T follicular helper cell (primary cell): Measurements from ENCODE around the gene MUC4.
A peak's percentile ranks its signal among the peaks of the same experiment; 100 is the strongest.

Source experiments
- DNase-seq: peaks from one replicate; pipeline ENCODE4 v3.0.0-alpha.2; 2020; ENCODE audit warnings: low read depth
- total RNA-seq, 2 experiments: gene quantifications; one replicate each; lab custom pipeline; 2026; lab: John Stamatoyannopoulos, UW

MUC4 gene, protein sequence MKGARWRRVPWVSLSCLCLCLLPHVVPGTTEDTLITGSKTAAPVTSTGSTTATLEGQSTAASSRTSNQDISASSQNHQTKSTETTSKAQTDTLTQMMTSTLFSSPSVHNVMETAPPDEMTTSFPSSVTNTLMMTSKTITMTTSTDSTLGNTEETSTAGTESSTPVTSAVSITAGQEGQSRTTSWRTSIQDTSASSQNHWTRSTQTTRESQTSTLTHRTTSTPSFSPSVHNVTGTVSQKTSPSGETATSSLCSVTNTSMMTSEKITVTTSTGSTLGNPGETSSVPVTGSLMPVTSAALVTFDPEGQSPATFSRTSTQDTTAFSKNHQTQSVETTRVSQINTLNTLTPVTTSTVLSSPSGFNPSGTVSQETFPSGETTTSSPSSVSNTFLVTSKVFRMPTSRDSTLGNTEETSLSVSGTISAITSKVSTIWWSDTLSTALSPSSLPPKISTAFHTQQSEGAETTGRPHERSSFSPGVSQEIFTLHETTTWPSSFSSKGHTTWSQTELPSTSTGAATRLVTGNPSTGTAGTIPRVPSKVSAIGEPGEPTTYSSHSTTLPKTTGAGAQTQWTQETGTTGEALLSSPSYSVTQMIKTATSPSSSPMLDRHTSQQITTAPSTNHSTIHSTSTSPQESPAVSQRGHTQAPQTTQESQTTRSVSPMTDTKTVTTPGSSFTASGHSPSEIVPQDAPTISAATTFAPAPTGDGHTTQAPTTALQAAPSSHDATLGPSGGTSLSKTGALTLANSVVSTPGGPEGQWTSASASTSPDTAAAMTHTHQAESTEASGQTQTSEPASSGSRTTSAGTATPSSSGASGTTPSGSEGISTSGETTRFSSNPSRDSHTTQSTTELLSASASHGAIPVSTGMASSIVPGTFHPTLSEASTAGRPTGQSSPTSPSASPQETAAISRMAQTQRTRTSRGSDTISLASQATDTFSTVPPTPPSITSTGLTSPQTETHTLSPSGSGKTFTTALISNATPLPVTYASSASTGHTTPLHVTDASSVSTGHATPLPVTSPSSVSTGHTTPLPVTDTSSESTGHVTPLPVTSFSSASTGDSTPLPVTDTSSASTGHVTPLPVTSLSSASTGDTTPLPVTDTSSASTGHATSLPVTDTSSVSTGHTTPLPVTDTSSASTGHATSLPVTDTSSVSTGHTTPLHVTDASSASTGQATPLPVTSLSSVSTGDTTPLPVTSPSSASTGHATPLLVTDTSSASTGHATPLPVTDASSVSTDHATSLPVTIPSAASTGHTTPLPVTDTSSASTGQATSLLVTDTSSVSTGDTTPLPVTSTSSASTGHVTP (N-terminal part only)
- total RNA-seq = 0 to 0.04 reads per million in 2 experiments

DNA sequence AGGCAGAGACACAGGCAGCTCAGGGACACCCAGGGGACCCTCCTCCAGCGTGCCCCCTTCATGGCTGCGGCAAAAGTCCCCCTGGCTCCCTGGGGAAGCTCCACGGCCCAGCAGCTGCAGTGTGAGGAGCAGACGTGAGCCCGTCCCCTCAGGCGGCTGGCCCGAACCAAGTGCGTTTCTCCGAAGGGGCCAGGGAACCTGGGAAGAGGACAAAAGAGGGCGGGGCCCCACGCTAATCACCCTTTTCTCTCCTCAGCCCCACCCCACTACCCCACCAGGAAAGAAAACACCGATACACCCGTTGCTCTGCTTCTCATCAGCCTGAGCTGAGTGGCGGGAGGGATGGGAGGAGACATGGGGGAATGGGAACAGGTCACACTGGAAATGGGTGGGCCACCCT, at the start of gene MUC4:
Gene MUC4 (minus strand): TSS at position 174 of the 400 bp plus-strand sequence. CDS start 112 bp downstream, at position 62.
- DNase-seq = no peak

DNA sequence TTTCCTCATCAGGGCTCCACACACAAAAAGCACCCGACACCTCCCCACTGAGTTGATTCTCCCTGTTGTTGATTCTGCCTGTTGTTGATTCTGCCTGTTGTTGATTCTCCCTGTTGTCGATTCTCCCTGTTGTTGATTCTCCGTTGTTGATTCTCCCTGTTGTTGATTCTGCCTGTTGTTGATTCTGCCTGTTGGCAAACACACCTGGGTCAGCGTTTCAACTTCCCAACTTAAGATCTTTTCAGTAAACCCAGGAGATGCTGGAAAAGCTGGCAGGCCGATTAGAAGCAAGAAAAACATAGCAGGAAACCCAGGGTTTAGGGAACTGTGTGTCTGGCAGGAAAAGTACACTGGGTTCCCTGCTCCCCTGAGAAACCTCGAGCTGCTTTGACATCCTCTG, 48.7 kb upstream of the MUC4 start:
- DNase-seq = no peak

DNA sequence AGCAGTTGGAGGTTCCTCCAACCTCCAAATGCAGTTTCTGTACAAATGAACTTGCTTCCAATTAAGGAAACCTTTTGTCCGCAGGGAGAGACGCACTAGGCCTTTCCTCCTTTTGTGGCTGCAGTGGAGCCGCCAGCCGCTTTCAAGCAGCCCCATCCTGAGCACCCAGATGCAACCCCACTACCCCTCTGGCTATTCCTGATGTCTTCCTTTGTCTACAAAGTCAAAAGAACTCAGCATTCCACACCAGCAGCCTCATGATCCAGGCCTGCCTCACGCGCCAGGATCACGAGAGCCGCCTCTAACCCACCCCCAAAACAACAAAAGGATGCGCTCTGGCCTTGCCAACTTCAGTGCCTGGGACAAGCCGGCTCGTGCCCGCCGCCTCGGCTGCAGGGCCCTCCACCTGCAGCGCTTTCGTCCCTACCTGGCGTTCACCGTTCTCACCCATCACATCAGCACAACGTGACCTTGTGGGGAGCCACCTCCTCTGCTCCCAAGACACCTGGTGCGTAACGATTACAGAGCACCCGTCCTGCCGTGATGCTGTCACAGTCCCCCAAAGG, 48.2 kb upstream of the MUC4 start:
- no peak for DNase-seq

DNA sequence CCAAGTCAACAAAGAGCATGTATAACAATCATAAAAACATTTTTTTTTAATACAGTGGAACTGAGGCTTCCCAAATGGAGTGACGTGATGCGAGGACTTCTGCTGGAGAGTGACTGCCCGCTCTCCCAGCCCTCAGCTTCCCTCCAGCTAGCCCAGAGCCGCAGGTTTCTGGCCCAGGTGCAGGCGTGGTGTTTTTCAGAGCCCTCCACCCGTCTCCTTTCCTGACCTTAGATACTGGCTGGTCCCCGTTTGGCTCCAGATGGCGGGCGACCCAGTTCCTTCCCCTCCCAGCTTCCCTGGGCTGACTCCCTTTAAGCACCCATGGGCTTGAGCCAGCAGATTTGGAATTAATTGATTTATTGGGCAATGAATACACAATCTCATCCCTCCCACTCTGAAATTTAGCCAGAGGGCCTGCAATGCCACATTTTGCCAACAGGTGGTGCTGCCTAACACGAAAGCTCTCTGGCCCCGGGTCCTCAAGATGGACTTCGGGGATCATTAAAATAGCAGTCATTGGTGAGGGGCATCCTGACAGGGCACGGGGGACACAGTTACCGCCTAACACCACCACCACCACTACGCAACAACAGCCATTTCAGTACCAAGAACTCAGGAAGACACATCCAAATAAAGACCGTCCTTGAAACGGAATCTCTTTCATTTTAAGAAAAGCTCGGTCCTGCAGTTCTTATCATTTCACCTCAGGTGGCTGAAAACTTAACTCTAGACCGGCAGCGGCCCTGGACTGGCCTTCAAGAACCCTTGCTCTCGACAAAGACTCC, 47.5 kb upstream of the MUC4 start:
- peak; percentile 59 for DNase-seq

DNA sequence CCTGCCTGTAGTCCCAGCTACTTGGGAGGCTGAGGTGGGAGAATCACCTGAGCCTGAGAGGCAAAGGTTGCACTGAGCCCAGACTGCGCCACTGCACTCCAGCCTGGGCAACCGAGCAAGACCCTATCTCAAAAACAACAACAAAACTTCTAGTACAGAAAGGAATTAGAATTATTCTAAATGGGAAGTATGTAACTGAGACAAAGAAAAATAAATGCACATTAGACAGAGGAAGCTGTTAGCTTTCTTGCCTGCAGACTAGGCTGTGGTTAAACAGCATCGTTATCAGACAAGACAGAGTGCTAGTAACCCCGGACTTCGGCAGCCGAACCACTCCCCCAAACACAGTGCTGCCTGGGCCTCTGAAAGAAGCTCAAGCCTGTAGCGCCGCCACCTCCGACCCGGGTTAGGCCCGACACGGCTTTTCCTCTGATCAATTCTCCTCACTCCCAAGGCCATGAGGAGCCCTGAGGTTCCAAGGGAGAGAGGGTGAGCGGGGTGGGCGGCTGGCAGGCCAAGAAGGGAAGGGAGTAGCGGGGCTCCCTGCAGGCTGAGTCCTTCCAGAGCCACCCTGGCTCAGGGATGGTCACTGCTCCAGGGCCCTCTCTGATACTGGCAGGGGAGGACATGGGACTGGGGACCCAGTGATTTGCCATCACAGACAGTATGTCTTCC, 44.8 kb upstream of the MUC4 start:
- no peak for DNase-seq

DNA sequence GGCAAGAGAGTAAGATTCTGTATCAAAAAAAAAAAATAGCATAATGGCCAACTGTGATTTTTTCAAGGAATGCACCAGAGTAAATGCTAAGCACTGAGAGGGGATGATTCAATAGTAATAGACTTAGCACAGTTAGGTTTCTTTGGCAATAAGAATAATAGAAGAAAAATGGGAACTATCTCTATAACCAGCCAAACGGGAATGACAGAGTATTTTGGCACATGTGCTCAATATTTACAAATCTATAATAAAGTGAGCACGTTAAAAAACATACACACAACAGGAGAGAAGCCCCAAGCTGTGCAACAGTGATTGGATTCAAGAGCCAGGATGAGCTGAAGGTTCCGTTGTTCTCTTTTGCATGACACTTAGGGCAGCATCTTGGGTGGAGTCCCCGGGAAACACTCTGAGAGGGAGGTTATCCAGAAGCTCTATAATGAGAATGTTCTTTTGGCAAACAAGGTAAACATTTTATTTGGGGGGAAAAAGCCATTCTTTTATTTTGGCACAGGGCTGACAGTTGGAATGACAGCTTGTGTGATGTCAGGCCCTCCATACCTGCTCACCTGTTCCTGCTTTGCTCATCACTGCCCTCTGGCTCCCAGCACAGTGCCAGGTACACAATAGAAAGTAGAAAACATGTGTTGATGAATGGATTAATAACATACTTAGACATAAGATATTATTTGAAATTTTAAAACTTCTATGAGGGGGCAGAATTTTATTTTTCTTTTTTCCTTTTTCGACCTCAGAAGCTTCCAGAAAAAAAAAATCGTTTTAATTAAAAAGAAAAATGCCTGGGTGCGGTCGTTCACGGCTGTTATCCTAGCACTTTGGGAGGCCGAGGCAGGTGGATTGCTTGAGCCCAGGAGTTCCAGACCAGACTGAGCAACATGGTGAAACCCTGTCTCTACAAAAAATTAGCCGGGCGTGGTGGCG, 44.0 kb upstream of the MUC4 start:
- no peak for DNase-seq

DNA sequence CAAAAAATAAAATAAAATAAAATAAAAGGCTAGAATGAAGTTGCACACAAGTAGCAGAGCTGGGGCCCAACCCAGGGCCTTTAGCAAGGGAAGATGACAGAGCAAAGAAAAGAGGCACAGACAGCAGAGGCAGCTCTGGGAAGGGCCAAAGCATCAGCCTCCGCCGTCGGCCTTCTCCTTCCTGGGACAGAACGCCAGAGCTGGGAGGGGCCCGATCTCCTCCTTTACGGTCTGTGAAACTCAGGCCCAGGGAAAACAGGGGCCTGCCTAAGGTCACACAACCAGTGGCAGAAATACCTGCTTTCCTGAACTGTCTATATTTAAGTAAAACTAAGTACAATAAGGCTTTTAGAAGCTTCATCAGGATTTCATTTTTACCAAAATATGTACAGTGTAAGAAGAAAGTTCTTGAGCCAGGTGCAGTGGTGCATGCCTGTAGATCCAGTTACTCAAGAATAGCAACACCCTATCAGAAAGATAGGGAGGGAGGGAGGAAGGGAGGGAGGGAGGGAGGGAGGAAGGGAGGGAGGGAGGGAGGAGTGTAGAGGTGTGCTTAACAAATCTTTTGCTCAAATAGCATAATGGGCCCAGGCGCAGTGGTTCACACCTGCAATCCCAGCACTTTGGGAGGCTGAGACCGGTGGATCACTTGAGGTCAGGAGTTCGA, 43.0 kb upstream of the MUC4 start:
- no peak for DNase-seq

DNA sequence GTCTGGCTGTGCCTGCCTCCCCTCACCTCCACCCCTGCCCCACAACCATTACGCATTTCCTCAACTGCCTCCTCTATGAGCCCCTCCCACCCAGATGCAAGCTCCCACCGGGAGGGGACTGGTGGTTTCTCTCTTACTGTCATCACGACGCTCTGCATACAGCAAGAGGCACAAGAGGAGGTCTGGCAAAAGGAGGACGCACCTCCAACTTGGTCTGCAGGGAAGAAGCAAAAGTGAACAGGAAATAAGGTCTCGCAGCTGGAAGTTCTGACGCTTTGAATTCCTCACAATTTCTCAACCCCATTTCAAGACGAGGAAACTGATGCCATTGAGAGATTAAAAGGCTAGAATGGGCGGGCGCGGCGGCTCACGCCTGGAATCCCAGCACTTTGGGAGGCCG, 42.3 kb upstream of the MUC4 start:
- no peak for DNase-seq

DNA sequence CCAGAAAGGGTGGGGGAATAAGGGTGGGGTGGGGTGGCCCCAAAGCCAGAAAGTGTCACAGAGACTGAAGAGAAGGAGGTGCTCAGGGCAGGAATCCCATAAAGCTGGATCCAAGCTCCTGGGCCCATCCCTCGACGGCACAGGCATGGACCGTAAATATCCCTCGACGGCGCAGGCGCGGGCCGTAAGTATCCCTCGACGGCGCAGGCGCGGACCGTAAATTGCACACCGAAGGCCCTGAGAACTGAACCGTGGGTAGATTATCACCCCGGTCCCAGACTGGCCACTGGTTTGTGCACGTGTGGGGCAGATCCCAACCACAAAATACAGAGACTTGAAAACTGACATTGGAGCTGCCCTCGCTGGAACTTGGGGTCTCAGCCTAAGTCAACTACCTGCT, 41.3 kb upstream of the MUC4 start:
- DNase-seq = no peak

DNA sequence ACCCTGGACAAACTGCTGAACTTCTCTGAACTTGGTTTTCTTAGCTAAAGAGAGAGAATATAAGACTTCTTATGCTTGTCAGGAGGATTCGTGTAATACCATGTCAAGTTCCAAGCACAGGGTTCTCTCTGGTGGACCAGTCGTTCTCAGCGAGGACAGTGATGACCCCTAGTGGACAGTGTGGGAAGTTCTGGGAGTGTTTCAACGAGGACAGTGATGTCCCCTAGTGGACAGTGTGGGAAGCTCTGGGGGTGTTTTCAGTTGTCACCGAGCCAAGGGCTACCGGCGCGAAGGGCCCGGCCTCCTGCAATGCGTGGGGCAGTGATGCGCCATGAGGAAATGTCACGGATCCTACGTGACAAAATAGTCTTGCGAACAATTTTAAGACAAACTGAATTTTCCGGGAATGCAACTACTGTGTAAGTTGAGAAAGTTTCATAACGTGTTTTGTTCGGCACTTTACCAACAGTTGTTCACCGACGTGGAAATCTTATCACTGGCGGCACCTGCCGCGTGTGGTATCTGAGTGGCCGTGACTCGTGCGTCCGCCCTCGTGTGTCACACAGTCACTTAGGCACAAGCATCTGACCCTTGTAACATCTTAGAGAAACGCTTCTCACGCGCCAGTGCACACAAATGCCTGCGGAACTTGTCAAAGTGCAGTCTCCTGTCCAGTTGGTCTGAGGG, 39.3 kb upstream of the MUC4 start:
- peak; percentile 84 for DNase-seq

DNA sequence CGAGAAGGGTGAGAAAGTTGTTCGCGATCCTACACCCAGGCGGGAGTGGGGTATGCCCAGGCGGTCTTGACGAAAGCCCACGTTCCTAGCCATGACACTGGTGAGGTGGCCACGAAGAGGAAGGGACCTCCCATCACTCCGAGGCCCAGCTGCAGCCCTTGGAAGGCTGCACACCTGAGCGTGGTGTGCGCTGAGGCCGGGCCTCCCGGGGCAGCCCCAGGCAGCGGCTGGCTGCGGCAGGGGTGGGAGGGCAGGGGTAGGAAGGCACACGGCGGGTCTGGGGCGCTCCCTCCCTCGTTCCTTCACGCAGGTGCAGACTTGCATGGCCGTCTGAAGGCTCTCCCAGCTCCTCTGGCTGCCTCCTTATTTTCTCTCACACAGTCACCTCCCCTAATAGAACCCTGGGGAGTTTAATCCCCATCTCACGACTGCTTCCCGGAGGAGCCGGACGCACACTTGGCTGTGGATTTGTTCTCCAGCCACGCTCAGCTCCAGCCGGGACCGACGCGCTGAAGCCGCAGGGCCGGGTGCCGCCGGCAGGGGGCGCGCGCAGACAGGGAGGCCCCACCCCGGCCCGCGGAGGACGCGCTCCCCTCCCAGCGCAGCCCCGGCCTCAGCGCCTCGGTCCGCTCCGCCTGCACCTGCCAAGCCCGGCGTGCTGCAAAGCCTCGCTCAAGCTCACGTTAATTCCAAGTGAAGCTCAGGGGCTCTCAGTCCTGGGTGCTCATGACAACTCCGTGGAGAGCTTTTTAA, 37.8 kb upstream of the MUC4 start:
- no peak for DNase-seq

DNA sequence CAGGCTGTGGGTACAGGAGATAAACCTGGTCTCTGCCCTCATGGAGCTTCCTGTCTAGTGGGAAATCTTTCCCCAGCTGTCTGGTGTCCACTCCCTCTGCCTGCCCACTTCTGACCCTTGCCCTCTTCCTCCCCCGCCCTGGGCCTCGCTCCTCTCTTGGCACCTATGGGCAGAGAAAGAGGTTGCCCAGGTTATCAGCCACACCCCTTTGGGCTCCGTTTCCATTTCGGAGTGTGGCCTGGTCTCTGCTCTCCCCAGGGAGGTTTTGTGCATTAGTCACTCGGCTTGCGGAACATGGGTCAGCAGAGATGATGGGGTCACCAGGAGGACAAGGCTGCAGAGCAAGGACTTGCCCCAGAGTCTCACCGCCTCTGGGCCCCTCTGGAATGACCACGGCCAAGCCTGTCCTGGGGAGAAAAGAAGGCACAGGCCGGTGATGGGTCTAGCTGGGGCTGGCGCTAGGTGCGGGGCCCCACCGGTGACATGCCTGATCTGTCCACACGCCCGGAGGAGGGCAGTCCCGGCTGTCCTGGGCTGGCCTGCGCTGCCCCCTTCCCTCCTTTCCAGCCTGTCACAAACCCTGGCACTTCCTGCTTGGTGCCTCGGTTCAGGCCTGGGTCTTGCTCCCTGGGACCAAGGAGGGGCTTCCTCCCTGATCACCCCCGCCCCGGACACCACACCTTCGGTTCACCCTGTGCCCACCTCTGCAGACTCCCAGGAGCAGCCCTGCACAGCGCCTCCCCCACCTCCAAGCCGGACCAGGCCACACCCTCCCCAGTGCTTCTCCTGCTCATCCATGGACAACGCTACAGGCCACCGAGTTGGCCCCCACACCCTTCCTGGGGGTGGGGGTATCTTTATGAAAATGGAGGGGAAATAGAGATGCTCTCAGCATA, 35.6 kb upstream of the MUC4 start:
- DNase-seq = no peak

DNA sequence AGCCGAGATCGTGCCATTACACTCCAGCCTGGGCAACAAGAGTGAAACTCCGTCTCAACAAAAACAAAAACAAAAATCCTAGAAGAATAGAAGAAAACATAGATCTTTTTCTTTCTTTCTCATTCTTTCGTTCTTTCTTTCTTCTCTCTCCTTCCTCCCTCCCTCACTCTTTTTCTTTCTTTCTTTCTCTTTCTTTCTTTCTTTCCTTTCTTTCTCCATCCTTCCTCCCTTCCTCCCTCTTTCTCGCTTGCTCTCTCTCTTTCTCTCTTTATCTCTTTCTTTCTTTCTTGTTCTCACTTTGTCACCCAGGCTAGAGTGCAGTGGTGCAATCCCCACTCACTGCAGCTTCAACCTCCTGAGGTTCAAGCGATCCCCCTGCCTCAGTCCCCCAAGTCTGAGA, 33.8 kb upstream of the MUC4 start:
- no peak for DNase-seq

DNA sequence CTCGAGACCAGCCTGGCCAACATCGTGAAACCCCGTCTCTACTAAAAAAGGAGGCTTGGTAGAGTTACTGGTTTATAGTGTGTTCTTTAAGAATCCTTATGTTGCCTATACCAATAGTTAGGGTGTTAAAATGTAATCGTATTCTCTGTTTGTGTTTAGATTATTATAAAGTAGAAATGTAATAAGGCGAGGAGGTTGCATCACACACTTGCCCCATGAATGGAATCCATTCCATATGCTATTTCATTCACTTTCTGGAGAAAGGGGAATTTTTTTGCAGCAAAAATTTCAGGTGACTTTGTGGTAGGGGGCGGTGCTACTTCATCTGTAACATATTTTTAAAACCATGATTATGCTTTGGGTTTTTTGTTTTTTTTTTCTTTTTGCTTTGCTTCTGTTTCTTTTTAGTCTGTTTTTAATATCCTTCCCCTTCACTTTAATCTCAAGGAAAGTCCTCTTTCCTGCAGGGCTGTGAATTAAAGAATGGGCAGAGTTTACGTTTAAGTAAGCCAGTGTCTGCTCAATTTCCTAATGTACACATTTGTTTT, 33.0 kb upstream of the MUC4 start:
- no peak for DNase-seq

DNA sequence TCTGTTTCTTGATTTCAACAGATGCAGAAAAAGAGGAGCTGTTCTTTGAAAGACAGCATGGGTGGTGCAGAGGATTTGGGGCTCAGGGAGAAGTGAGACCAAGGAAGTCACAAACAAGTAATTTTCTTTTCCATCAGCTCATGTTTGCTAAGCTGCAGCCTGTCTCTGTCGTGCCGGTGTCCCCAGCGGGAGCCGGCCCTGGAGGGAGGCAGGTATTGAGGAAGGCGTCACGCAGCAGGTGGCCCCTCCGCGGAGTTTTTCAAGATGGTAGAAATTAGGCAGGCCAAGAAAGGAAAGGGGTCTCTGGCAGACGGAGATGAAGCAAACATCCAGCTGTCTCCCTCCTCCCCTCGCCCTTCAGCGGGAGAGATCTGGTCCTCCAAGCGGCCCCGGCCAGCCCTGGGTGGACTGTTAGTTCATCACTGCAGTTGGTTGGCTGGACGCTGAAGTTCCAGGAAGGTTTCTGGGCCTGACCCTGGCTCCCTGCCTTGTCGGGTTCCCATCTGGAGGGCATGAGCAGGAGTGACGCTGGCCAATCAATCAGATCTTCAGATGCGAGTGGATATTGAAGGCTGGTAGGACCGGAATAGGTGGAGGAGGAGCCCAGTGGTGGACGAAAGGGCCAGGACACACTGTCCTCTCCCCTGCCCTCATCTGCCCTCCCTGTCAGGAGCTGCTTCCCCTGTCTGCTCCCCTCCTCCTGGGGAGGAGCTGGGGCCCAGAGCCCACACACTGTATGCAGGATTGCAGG, 27.7 kb upstream of the MUC4 start:
- no peak for DNase-seq
